H9 (cell line): Measurements from ENCODE around the gene GET4. TPM values are rescaled to one million over a fixed set of nuclear protein-coding genes. Genes with fewer than 3 reads are reported as not detected.
A peak's percentile ranks its signal among the peaks of the same experiment; 100 is the strongest.

Experiments
- DNase-seq: peaks from one replicate; pipeline ENCODE4 v3.0.0-alpha.2; 2017
- H2AFZ ChIP-seq: one replicate; pipeline ENCODE4 v1.6.1; 2013; ENCODE audit warnings: mild to moderate bottlenecking, low read length, control low read depth, moderate library complexity
- H2AK5ac ChIP-seq: 2 replicates; pipeline ENCODE4 v1.6.1; 2013; ENCODE audit warnings: low read length, control low read depth, mixed read lengths; ENCODE audit not compliant: insufficient read length
- H2BK120ac ChIP-seq: one replicate; pipeline ENCODE4 v1.6.1; 2013; ENCODE audit warnings: low read depth, mild to moderate bottlenecking, low read length, control low read depth, inconsistent platforms; ENCODE audit not compliant: poor library complexity, severe bottlenecking
- H2BK12ac ChIP-seq: 2 replicates; pipeline ENCODE4 v1.6.1; 2013; ENCODE audit warnings: low read length, control low read depth, mixed read lengths, low read depth; ENCODE audit not compliant: insufficient read length
- H2BK15ac ChIP-seq: 2 replicates; pipeline ENCODE4 v1.6.1; 2013; ENCODE audit warnings: low read depth, low read length, control low read depth
- H2BK20ac ChIP-seq: one replicate; pipeline ENCODE4 v1.6.1; 2013; ENCODE audit warnings: low read depth, mild to moderate bottlenecking, low read length, control low read depth, inconsistent platforms; ENCODE audit not compliant: poor library complexity, severe bottlenecking
- H2BK5ac ChIP-seq: 2 replicates; pipeline ENCODE4 v1.6.1; 2013; ENCODE audit warnings: low read length, control low read depth, mixed read lengths; ENCODE audit not compliant: insufficient read length
- H3K14ac ChIP-seq: 2 replicates; pipeline ENCODE4 v1.6.1; 2013; ENCODE audit warnings: low read length, control low read depth; ENCODE audit not compliant: insufficient read depth
- H3K18ac ChIP-seq: 2 replicates; pipeline ENCODE4 v1.6.1; 2013; ENCODE audit warnings: low read depth, mild to moderate bottlenecking, mixed read lengths, low read length, control low read depth; ENCODE audit not compliant: insufficient read length
- H3K23ac ChIP-seq: 2 replicates; pipeline ENCODE4 v1.6.1; 2013; ENCODE audit warnings: low read length, control low read depth, mixed read lengths, low read depth; ENCODE audit not compliant: insufficient read length
- H3K23me2 ChIP-seq: 2 replicates; pipeline ENCODE4 v1.6.1; 2013; ENCODE audit warnings: low read depth, mild to moderate bottlenecking, mixed read lengths, low read length, control low read depth; ENCODE audit not compliant: insufficient read length, poor library complexity, severe bottlenecking
- H3K27ac ChIP-seq: 2 replicates; pipeline ENCODE4 v1.5.1; 2013; ENCODE audit warnings: low read length, control low read depth, mixed read lengths, low read depth; ENCODE audit not compliant: insufficient read length
- H3K27me3 ChIP-seq: 2 replicates; pipeline ENCODE4 v1.6.1; 2013; ENCODE audit warnings: low read length, control low read depth, inconsistent platforms; ENCODE audit not compliant: insufficient read depth
- H3K4ac ChIP-seq: 2 replicates; pipeline ENCODE4 v1.6.1; 2013; ENCODE audit warnings: low read depth, mild to moderate bottlenecking, control low read depth, inconsistent platforms, low read length, moderate library complexity
- H3K4me1 ChIP-seq: 2 replicates; pipeline ENCODE4 v1.6.1; 2013; ENCODE audit warnings: low read length, control low read depth, inconsistent platforms; ENCODE audit not compliant: insufficient read depth
- H3K4me2 ChIP-seq: 2 replicates; pipeline ENCODE4 v1.6.1; 2013; ENCODE audit warnings: low read length, control low read depth, mixed read lengths; ENCODE audit not compliant: insufficient read length, insufficient read depth
- H3K56ac ChIP-seq: 2 replicates; pipeline ENCODE4 v1.6.1; 2013; ENCODE audit warnings: low read depth, mild to moderate bottlenecking, mixed read lengths, low read length, control low read depth; ENCODE audit not compliant: insufficient read length
- H3K79me1 ChIP-seq: 2 replicates; pipeline ENCODE4 v1.6.1; 2013; ENCODE audit warnings: low read depth, mild to moderate bottlenecking, moderate library complexity, low read length, control low read depth, inconsistent platforms; ENCODE audit not compliant: insufficient read depth, poor library complexity, severe bottlenecking
- H3K79me2 ChIP-seq: 2 replicates; pipeline ENCODE4 v1.6.1; 2013; ENCODE audit warnings: low read length, control low read depth, inconsistent platforms; ENCODE audit not compliant: insufficient read depth
- H3K9ac ChIP-seq: 2 replicates; pipeline ENCODE4 v1.6.1; 2013; ENCODE audit warnings: low read length, control low read depth, mixed read lengths; ENCODE audit not compliant: insufficient read length; ENCODE audit errors: extremely low read depth
- H3K9me3 ChIP-seq: one replicate; pipeline ENCODE4 v1.6.1; 2013; ENCODE audit warnings: low read depth, low read length, inconsistent platforms; ENCODE audit not compliant: control insufficient read depth
- H3T11ph ChIP-seq: one replicate; pipeline ENCODE4 v1.6.1; 2013; ENCODE audit warnings: mild to moderate bottlenecking, low read length, control low read depth, inconsistent platforms
- H4K20me1 ChIP-seq: one replicate; pipeline ENCODE4 v1.6.1; 2013; ENCODE audit not compliant: control insufficient read depth, insufficient read length, insufficient read depth
- H4K5ac ChIP-seq: 2 replicates; pipeline ENCODE4 v1.6.1; 2013; ENCODE audit warnings: low read depth, mild to moderate bottlenecking, mixed read lengths, low read length, control low read depth; ENCODE audit not compliant: insufficient read length
- H4K8ac ChIP-seq: replicated peaks from 2 replicates; pipeline ENCODE4 v1.6.1; 2013; ENCODE audit warnings: low read length, control low read depth, mixed read lengths, low read depth; ENCODE audit not compliant: insufficient read length
- H4K91ac ChIP-seq: 2 replicates; pipeline ENCODE4 v1.6.1; 2013; ENCODE audit warnings: low read depth, mild to moderate bottlenecking, moderate library complexity, mixed read lengths, low read length, control low read depth; ENCODE audit not compliant: insufficient read length
- H3K27ac Mint-ChIP-seq, 3 experiments: 2 replicates in 2 of 3; 3 replicates in 1 of 3; pipeline ENCODE4 v1.8.0; 2020 to 2021; ENCODE audit warnings: mixed read lengths in 3 of 3, mild to moderate bottlenecking in 1 of 3, moderate library complexity in 1 of 3
- H3K27me3 Mint-ChIP-seq: 2 replicates; pipeline ENCODE4 v1.8.0; 2021; ENCODE audit warnings: low read depth, mild to moderate bottlenecking, moderate library complexity, mixed read lengths
- H3K36me3 Mint-ChIP-seq, 3 experiments: 2 replicates in 2 of 3; 3 replicates in 1 of 3; pipeline ENCODE4 v1.8.0; 2020 to 2021; ENCODE audit warnings: low read depth in 3 of 3, mixed read lengths in 3 of 3; ENCODE audit not compliant: insufficient read depth in 1 of 3
- H3K4me1 Mint-ChIP-seq, 2 experiments: 2 replicates each; pipeline ENCODE4 v1.8.0; 2020; ENCODE audit warnings: mixed read lengths in 2 of 2
- H3K4me3 Mint-ChIP-seq, 2 experiments: 2 replicates in 1 of 2; 3 replicates in 1 of 2; pipeline ENCODE4 v1.8.0; 2020 to 2021; ENCODE audit warnings: mild to moderate bottlenecking in 2 of 2, mixed read lengths in 2 of 2, moderate library complexity in 1 of 2
- H3K9me3 Mint-ChIP-seq, 2 experiments: 2 replicates in 1 of 2; 3 replicates in 1 of 2; pipeline ENCODE4 v1.8.0; 2020; ENCODE audit warnings: mild to moderate bottlenecking in 2 of 2, mixed read lengths in 2 of 2, moderate library complexity in 1 of 2
- WGBS: extraction: QIAGEN DNeasy Blood & Tissue Kit; methylation state at CpG from one replicate; pipeline ENCODE4 v1.1.7; 2013; ENCODE audit warnings: missing lambda C conversion rate, low lambda C conversion rate, mixed read lengths; ENCODE audit not compliant: insufficient read length; ENCODE audit errors: extremely low coverage; 5-methylcytosine and 5-hydroxymethylcytosine counted together
- total RNA-seq: library from RNA; stranded (reverse); gene quantifications from 2 replicates; pipeline ENCODE4 v1.2.1, GENCODE V29; 2021
- TF ChIP-seq, protein P1 (sequence below): fragments of 200-600 bp; sonication (generic); conservative IDR thresholded peaks from 3 replicates; pipeline ENCODE4 v1.8.0; 2021; ENCODE audit warnings: antibody characterized with exemption, mild to moderate bottlenecking

Gene GET4
- total RNA-seq, 1 experiment from 2014 or later: 70.2 TPM

DNA sequence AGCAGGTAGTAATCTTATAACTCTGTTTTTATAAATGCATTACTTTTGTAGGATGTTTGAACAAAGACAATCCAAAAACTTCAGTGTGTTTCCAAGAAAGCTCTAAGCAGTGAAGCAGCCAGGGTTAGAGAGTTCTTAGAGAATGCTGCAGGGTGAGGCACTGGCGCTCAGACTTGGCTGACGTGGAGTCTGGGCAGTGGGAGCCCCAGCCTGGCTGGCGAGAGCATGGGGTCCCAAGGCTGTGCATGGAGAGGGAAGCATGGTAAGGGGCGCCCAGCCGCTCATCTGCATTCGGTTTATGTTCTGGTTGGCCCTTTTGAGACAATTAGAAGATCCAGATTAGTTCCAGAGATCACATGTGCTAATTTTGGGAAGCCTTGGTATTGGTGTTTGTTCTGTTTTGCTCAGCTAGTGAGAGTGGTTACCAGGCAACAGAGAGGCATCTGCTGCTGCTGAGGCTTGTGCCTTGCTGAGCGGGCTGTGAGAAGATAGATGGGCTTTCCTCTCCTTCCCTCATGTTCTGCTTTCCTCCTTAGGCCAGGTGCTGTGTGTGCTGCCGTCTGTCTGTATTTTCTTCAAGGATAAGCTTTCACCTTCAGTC is 33.8 kb upstream of the GET4 start:
- H2BK20ac ChIP-seq: no peak overlapping the region
- H3K23ac ChIP-seq: no peak overlapping the region
- H3K4me3 Mint-ChIP-seq: no peak overlapping the region
- H3K4ac ChIP-seq: no peak overlapping the region
- no peak overlapping the region for H2BK5ac ChIP-seq
- no peaks in the 10 kb centered on the region for H3K4me1 ChIP-seq
- peak overlapping the region in 1 of 3 experiments; percentile 91; a peak in 2 of 7 replicates for H3K27ac Mint-ChIP-seq
- no peaks in the 10 kb centered on the region for H3K27me3 Mint-ChIP-seq
- H4K20me1 ChIP-seq: no peaks in the 10 kb centered on the region
- H3K36me3 Mint-ChIP-seq: peaks cover 60 to 86% (median 74%) of the 10 kb centered on the region in 3 experiments
- H3T11ph ChIP-seq: no peak overlapping the region
- no peak overlapping the region for H2BK15ac ChIP-seq
- H4K5ac ChIP-seq: no peak overlapping the region
- no peaks in the 10 kb centered on the region for H3K79me1 ChIP-seq
- H3K27me3 ChIP-seq: no peaks in the 10 kb centered on the region
- no peak for DNase-seq
- peak overlapping the region; percentile 58 for H4K8ac ChIP-seq
- no peak overlapping the region for H3K4me2 ChIP-seq
- H2AK5ac ChIP-seq: no peak overlapping the region
- H3K14ac ChIP-seq: no peak overlapping the region
- H2AFZ ChIP-seq: no peak overlapping the region
- peaks cover 5% of the 10 kb centered on the region; the same call in 1 of the 2 replicates for H3K79me2 ChIP-seq
- no peak overlapping the region for H3K27ac ChIP-seq
- no peak overlapping the region for H4K91ac ChIP-seq
- TF ChIP-seq, protein P1, sequence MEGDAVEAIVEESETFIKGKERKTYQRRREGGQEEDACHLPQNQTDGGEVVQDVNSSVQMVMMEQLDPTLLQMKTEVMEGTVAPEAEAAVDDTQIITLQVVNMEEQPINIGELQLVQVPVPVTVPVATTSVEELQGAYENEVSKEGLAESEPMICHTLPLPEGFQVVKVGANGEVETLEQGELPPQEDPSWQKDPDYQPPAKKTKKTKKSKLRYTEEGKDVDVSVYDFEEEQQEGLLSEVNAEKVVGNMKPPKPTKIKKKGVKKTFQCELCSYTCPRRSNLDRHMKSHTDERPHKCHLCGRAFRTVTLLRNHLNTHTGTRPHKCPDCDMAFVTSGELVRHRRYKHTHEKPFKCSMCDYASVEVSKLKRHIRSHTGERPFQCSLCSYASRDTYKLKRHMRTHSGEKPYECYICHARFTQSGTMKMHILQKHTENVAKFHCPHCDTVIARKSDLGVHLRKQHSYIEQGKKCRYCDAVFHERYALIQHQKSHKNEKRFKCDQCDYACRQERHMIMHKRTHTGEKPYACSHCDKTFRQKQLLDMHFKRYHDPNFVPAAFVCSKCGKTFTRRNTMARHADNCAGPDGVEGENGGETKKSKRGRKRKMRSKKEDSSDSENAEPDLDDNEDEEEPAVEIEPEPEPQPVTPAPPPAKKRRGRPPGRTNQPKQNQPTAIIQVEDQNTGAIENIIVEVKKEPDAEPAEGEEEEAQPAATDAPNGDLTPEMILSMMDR: no peak
- no peaks in the 10 kb centered on the region for H3K9me3 ChIP-seq
- H2BK12ac ChIP-seq: no peak overlapping the region
- H3K23me2 ChIP-seq: no peaks in the 10 kb centered on the region
- H2BK120ac ChIP-seq: no peak overlapping the region
- H3K4me1 Mint-ChIP-seq: peaks cover 0 to 4% of the 10 kb centered on the region in 2 experiments; a peak in 1 of 4 replicates
- no peak overlapping the region for H3K56ac ChIP-seq
- no peak overlapping the region for H3K9ac ChIP-seq
- H3K18ac ChIP-seq: no peak overlapping the region
- no peaks in the 10 kb centered on the region; a peak in 1 of 5 replicates for H3K9me3 Mint-ChIP-seq
- no CpG with 5 or more reads among the region's 8 CpGs for WGBS
